HEK293 (cell line): ENCODE results near the gene SERTAD2.

Experiments used
- CTCF ChIA-PET: fragments of 350-600 bp; formaldehyde crosslinking; extraction: SDS; loops from one replicate; lab custom pipeline; 2021; ENCODE audit warnings: antibody characterized with exemption; lab: Yijun Ruan, JAX
- POLR2A ChIA-PET: fragments of 300-600 bp; formaldehyde crosslinking; extraction: SDS; loops from one replicate; lab custom pipeline; 2020; ENCODE audit warnings: antibody characterized with exemption, inconsistent platforms; lab: Yijun Ruan, JAX
- H3K27ac ChIP-seq: fragments of 200-500 bp; sonication (Bioruptor generic); 2 replicates; pipeline ENCODE4 v1.5.1; 2014; ENCODE audit warnings: low read depth, low read length, control low read depth, inconsistent platforms; ENCODE audit errors: extremely low read depth
- H3K36me3 ChIP-seq, 2 experiments: fragments of 200-500 bp in 1 of 2; sonication (Bioruptor generic) in 1 of 2; 1 replicate in 1 of 2; 2 replicates in 1 of 2; pipeline ENCODE4 v1.5.1; 2014 to 2017; ENCODE audit warnings: inconsistent platforms in 2 of 2, low read length in 2 of 2; ENCODE audit not compliant: control insufficient read depth in 2 of 2, insufficient read depth in 1 of 2
- H3K4me1 ChIP-seq: fragments of 200-500 bp; sonication (Bioruptor generic); 2 replicates; pipeline ENCODE4 v1.5.1; 2014; ENCODE audit warnings: mild to moderate bottlenecking, low read length, inconsistent platforms; ENCODE audit not compliant: control insufficient read depth, insufficient read depth
- H3K4me3 ChIP-seq: 2 replicates; pipeline ENCODE4 v1.5.1; 2011; ENCODE audit warnings: low read depth, mild to moderate bottlenecking, control low read depth, low read length, moderate library complexity
- H3K9me3 ChIP-seq: fragments of 200-500 bp; sonication (Bioruptor generic); 2 replicates; pipeline ENCODE4 v1.5.1; 2014; ENCODE audit warnings: low read depth, low read length, inconsistent platforms; ENCODE audit not compliant: control insufficient read depth, insufficient read depth
- GLIS2 ChIP-seq: fragments of 450-650 bp; formaldehyde crosslinking; IDR thresholded peaks from 2 replicates; pipeline ENCODE4 v1.5.1; 2016; ENCODE audit warnings: missing biosample characterization, missing genetic modification characterization
- KLF16 ChIP-seq: fragments of 450-650 bp; formaldehyde crosslinking; IDR thresholded peaks from 2 replicates; pipeline ENCODE4 v1.5.1; 2017; ENCODE audit warnings: missing biosample characterization, missing genetic modification characterization
- OSR2 ChIP-seq: fragments of 450-650 bp; formaldehyde crosslinking; IDR thresholded peaks from 2 replicates; pipeline ENCODE4 v1.5.1; 2016; ENCODE audit warnings: missing biosample characterization, missing genetic modification characterization
- OVOL3 ChIP-seq: fragments of 450-650 bp; formaldehyde crosslinking; IDR thresholded peaks from 2 replicates; pipeline ENCODE4 v1.5.1; 2016; ENCODE audit warnings: missing biosample characterization, missing genetic modification characterization
- PRDM1 ChIP-seq: fragments of 450-650 bp; formaldehyde crosslinking; IDR thresholded peaks from 2 replicates; pipeline ENCODE4; 2016; ENCODE audit warnings: missing biosample characterization, missing genetic modification characterization
- PRDM2 ChIP-seq: fragments of 450-650 bp; formaldehyde crosslinking; IDR thresholded peaks from 2 replicates; pipeline ENCODE4 v1.5.1; 2016; ENCODE audit warnings: missing biosample characterization, missing genetic modification characterization, borderline replicate concordance
- ZBTB17 ChIP-seq: fragments of 450-650 bp; formaldehyde crosslinking; IDR thresholded peaks from 2 replicates; pipeline ENCODE4 v1.5.1; 2016; ENCODE audit warnings: missing biosample characterization, missing genetic modification characterization
- ZFHX2 ChIP-seq: fragments of 450-650 bp; formaldehyde crosslinking; conservative IDR thresholded peaks from 2 replicates; pipeline ENCODE4 v1.5.1; 2016; ENCODE audit warnings: missing biosample characterization, missing genetic modification characterization
- ZFP37 ChIP-seq: fragments of 450-650 bp; formaldehyde crosslinking; IDR thresholded peaks from 2 replicates; pipeline ENCODE4 v1.5.1; 2016; ENCODE audit warnings: missing biosample characterization, missing genetic modification characterization
- ZNF10 ChIP-seq: fragments of 450-650 bp; formaldehyde crosslinking; IDR thresholded peaks from 2 replicates; pipeline ENCODE4 v1.5.1; 2017; ENCODE audit warnings: missing biosample characterization, missing genetic modification characterization
- ZNF133 ChIP-seq: fragments of 450-650 bp; formaldehyde crosslinking; IDR thresholded peaks from 2 replicates; pipeline ENCODE4 v1.5.1; 2016; ENCODE audit warnings: missing biosample characterization, missing genetic modification characterization
- ZNF248 ChIP-seq: fragments of 450-650 bp; formaldehyde crosslinking; IDR thresholded peaks from 2 replicates; pipeline ENCODE4 v1.5.1; 2017; ENCODE audit warnings: missing biosample characterization, missing genetic modification characterization
- ZNF362 ChIP-seq: fragments of 450-650 bp; formaldehyde crosslinking; IDR thresholded peaks from 2 replicates; pipeline ENCODE4 v1.5.1; 2016; ENCODE audit warnings: missing biosample characterization, missing genetic modification characterization
- ZNF426 ChIP-seq: fragments of 450-650 bp; formaldehyde crosslinking; IDR thresholded peaks from 2 replicates; pipeline ENCODE4 v1.5.1; 2017; ENCODE audit warnings: missing biosample characterization, missing genetic modification characterization, mild to moderate bottlenecking, inconsistent platforms, moderate library complexity
- ZNF48 ChIP-seq: fragments of 450-650 bp; formaldehyde crosslinking; IDR thresholded peaks from 2 replicates; pipeline ENCODE4 v1.5.1; 2016; ENCODE audit warnings: missing biosample characterization, missing genetic modification characterization
- ZNF510 ChIP-seq: fragments of 450-650 bp; formaldehyde crosslinking; IDR thresholded peaks from 2 replicates; pipeline ENCODE4 v1.5.1; 2018; ENCODE audit warnings: mild to moderate bottlenecking, missing genetic modification characterization, missing biosample characterization; ENCODE audit not compliant: insufficient replicate concordance
- ZNF513 ChIP-seq: fragments of 450-650 bp; IDR thresholded peaks from 2 replicates; pipeline ENCODE4 v1.5.1; 2018; ENCODE audit warnings: missing biosample characterization, missing genetic modification characterization
- ZNF521 ChIP-seq: fragments of 450-650 bp; formaldehyde crosslinking; IDR thresholded peaks from 2 replicates; pipeline ENCODE4 v1.5.1; 2017; ENCODE audit warnings: missing biosample characterization, mild to moderate bottlenecking, missing genetic modification characterization
- ZNF529 ChIP-seq: fragments of 450-650 bp; formaldehyde crosslinking; IDR thresholded peaks from 2 replicates; pipeline ENCODE4 v1.5.1; 2017; ENCODE audit warnings: missing genetic modification characterization, missing biosample characterization; ENCODE audit not compliant: insufficient replicate concordance
- ZNF548 ChIP-seq: fragments of 450-650 bp; formaldehyde crosslinking; IDR thresholded peaks from 2 replicates; pipeline ENCODE4 v1.5.1; 2016; ENCODE audit warnings: missing biosample characterization, missing genetic modification characterization
- ZNF629 ChIP-seq: fragments of 450-650 bp; formaldehyde crosslinking; IDR thresholded peaks from 2 replicates; pipeline ENCODE4 v1.5.1; 2017; ENCODE audit warnings: missing biosample characterization, missing genetic modification characterization
- ZSCAN23 ChIP-seq: fragments of 450-650 bp; formaldehyde crosslinking; IDR thresholded peaks from 2 replicates; pipeline ENCODE4 v1.5.1; 2016; ENCODE audit warnings: missing biosample characterization, missing genetic modification characterization
- ZSCAN5A ChIP-seq: fragments of 450-650 bp; formaldehyde crosslinking; IDR thresholded peaks from 2 replicates; pipeline ENCODE4 v1.5.1; 2016; ENCODE audit warnings: missing biosample characterization, missing genetic modification characterization

The SERTAD2 gene

GRCh38 chr2:64663402-64663801 lies 9.7 kb upstream of the SERTAD2 start:
- CTCF ChIA-PET: interaction anchor here (0.6 to 1.6 kb wide), 3 partner anchors 9 to 273 kb away, joined by 3 to 9 read pairs (median 4); partner anchors contain the start of gene SERTAD2
- Histone ChIP-seq H3K4me3 (no peak overlapping the region), H3K36me3 (no peaks in the 10 kb centered on the region), H3K9me3 (no peaks in the 10 kb centered on the region), H3K27ac (no peak overlapping the region), H3K4me1 (peaks cover 4% of the 10 kb centered on the region; the same call in 1 of the 2 replicates)
- TF ChIP-seq KLF16 (tag by site-specific recombination): no peak
- no peak for TF ChIP-seq PRDM2 (tag by site-specific recombination)
- TF ChIP-seq ZFP37 (tag by site-specific recombination): no peak
- TF ChIP-seq ZNF426 (tag by site-specific recombination): no peak
- TF ChIP-seq ZNF510 (tag by site-specific recombination): no peak
- TF ChIP-seq OVOL3 (tag by site-specific recombination): no peak
- no peak for TF ChIP-seq ZNF513 (tag by site-specific recombination)
- TF ChIP-seq ZSCAN5A (tag by site-specific recombination): no peak
- TF ChIP-seq ZNF521 (tag by site-specific recombination): no peak
- TF ChIP-seq OSR2 (tag by site-specific recombination): no peak
- TF ChIP-seq ZNF10 (tag by site-specific recombination): no peak
- no peak for TF ChIP-seq ZSCAN23 (tag by site-specific recombination)
- TF ChIP-seq ZNF48 (tag by site-specific recombination): no peak
- TF ChIP-seq ZNF248 (tag by site-specific recombination): no peak
- no peak for TF ChIP-seq ZFHX2 (tag by site-specific recombination)
- TF ChIP-seq ZNF548 (tag by site-specific recombination): no peak
- POLR2A ChIA-PET: interaction anchor here (3.0 kb wide), 1 partner anchor 10 kb away, joined by 12 read pairs; the partner anchor contains the start of gene SERTAD2

GRCh38 chr2:64661741-64662169 lies 8.0 kb upstream of the SERTAD2 start:
- Histone ChIP-seq H3K27ac (no peak overlapping the region), H3K4me1 (peaks cover 4% of the 10 kb centered on the region; the same call in 1 of the 2 replicates)
- CTCF ChIA-PET: no interaction called here
- TF ChIP-seq ZNF133 (tag by site-specific recombination): no peak
- TF ChIP-seq GLIS2 (tag by site-specific recombination): no peak
- TF ChIP-seq ZNF362: no peak
- TF ChIP-seq PRDM1 (tag by site-specific recombination): peak; percentile 30; the same call in 1 of the 2 replicates
- TF ChIP-seq ZBTB17: peak; percentile 61; the same call in 1 of the 2 replicates
- no peak for TF ChIP-seq ZNF629 (tag by site-specific recombination)
- TF ChIP-seq ZNF529 (tag by site-specific recombination): no peak
- TF ChIP-seq, all 188 proteins: peak for 2
- Histone ChIP-seq H3K4me3 (no peak overlapping the region), H3K36me3 (no peaks in the 10 kb centered on the region), H3K9me3 (no peaks in the 10 kb centered on the region)
- POLR2A ChIA-PET: interaction anchor here (3.0 kb wide), 1 partner anchor 8 kb away, joined by 12 read pairs; the partner anchor contains the start of gene SERTAD2
